ENCODE data around the gene NCCRP1. TPM values are rescaled to one million over a fixed set of nuclear protein-coding genes. Genes with fewer than 3 reads are reported as not detected.

The NCCRP1 gene
- total RNA-seq, 1 experiment from 2014 or later, result 7.6 TPM

DNA sequence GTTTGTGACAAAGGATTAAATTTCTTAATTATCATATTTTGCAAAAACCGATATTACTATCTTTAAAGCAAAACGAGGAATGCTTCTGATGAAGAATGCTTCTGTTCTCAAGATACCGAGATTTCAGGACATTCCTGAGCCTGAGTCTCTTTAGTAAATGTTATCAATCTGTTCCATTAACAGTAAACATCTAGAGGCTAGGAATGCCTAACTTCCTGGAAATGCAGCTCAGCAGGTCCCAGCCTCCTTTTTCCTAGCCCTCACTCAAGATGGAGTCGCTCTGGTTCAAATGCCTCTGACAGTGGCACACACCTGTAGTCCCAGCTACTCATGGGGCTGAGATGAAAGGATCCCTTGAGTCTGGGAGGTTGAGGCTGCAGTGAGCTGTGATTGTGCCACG lies 54.3 kb downstream of the NCCRP1 start:
- H3K36me3 ChIP-seq, result no peaks in the 10 kb centered on the region
- H3K27me3 ChIP-seq, result peaks cover 7% of the 10 kb centered on the region; the same call in 1 of the 2 replicates
- no peaks in the 10 kb centered on the region; the same call in 1 of the 2 replicates for H3K9me3 ChIP-seq (replicated peaks)

More for the DNA sequence above, 54.3 kb downstream of the NCCRP1 start:
- DNase-seq, result no peak
- Histone ChIP-seq H3K4me1 (no peaks in the 10 kb centered on the region), H3K4me3 (no peak overlapping the region), H3K27ac (no peak overlapping the region)

Other genes with a start within 250 kb of the NCCRP1 start
- gene FBXO17, start 221.2 kb upstream of the NCCRP1 start, total RNA-seq (2014; rRNA removed; shearing (Covaris generic)), result 4.6 and 5.3 TPM in 2 replicates
- gene FBXO27, start 164.4 kb upstream of the NCCRP1 start, total RNA-seq (2014; rRNA removed; shearing (Covaris generic)), result 0.71 and 1.0 TPM in 2 replicates
- gene ACP7, start 112.6 kb upstream of the NCCRP1 start, total RNA-seq (2014; rRNA removed; shearing (Covaris generic)), result not detected in 2 replicates
- 9.1 and 11.6 TPM in 2 replicates for gene PAK4, start 71.2 kb upstream of the NCCRP1 start, total RNA-seq (2014; rRNA removed; shearing (Covaris generic))
- gene SYCN, start 7.3 kb downstream of the NCCRP1 start, total RNA-seq (2014; rRNA removed; shearing (Covaris generic)), result not detected in 2 replicates
- gene IFNL3, start 48.0 kb downstream of the NCCRP1 start, total RNA-seq (2014; rRNA removed; shearing (Covaris generic)), result not detected in 2 replicates
- not detected in 2 replicates for gene IFNL4, start 51.9 kb downstream of the NCCRP1 start, total RNA-seq (2014; rRNA removed; shearing (Covaris generic))
- gene IFNL2, start 71.4 kb downstream of the NCCRP1 start, total RNA-seq (2014; rRNA removed; shearing (Covaris generic)), result not detected in 2 replicates
- not detected in 2 replicates for gene IFNL1, start 99.4 kb downstream of the NCCRP1 start, total RNA-seq (2014; rRNA removed; shearing (Covaris generic))
- 0.59 and 0.66 TPM in 2 replicates for gene LRFN1, start 123.9 kb downstream of the NCCRP1 start, total RNA-seq (2014; rRNA removed; shearing (Covaris generic))
- gene GMFG, start 139.1 kb downstream of the NCCRP1 start, total RNA-seq (2014; rRNA removed; shearing (Covaris generic)), result 3.3 and 3.7 TPM in 2 replicates
- 125 and 129 TPM in 2 replicates for gene SAMD4B, start 145.5 kb downstream of the NCCRP1 start, total RNA-seq (2014; rRNA removed; shearing (Covaris generic))
- 73.6 and 85.7 TPM in 2 replicates for gene PAF1, start 194.1 kb downstream of the NCCRP1 start, total RNA-seq (2014; rRNA removed; shearing (Covaris generic))
- gene MED29, start 194.4 kb downstream of the NCCRP1 start, total RNA-seq (2014; rRNA removed; shearing (Covaris generic)), result 28.2 and 31.9 TPM in 2 replicates
- gene ZFP36, start 209.9 kb downstream of the NCCRP1 start, total RNA-seq (2014; rRNA removed; shearing (Covaris generic)), result 2.4 and 2.7 TPM in 2 replicates
- 27.9 and 31.0 TPM in 2 replicates for gene PLEKHG2, start 215.7 kb downstream of the NCCRP1 start, total RNA-seq (2014; rRNA removed; shearing (Covaris generic))
- gene RPS16, start 239.0 kb downstream of the NCCRP1 start, total RNA-seq (2014; rRNA removed; shearing (Covaris generic)), result 1,718 and 1,766 TPM in 2 replicates
- gene SUPT5H, start 248.6 kb downstream of the NCCRP1 start, total RNA-seq (2014; rRNA removed; shearing (Covaris generic)), result 89.8 and 106 TPM in 2 replicates

Measured in SJCRH30 (cell line).